HepG2 (cell line): ENCODE data around the gene POU5F1. TPM values are rescaled to one million over a fixed set of nuclear protein-coding genes. Genes with fewer than 3 reads are reported as not detected.

ENCODE experiments used
- ARID3A ChIP-seq: IDR thresholded peaks from 2 replicates; pipeline ENCODE4 v1.6.1; 2012; ENCODE audit warnings: low read depth, low read length, improper control_type of control experiment
- ATF6 ChIP-seq: sonication (generic); formaldehyde crosslinking; conservative IDR thresholded peaks from 2 replicates; pipeline ENCODE4 v1.4.0; 2020; ENCODE audit warnings: missing genetic modification reagents
- ZBTB1 ChIP-seq: sonication (generic); formaldehyde crosslinking; IDR thresholded peaks from 2 replicates; pipeline ENCODE4 v1.4.0; 2020; ENCODE audit warnings: missing genetic modification reagents, borderline replicate concordance
- ZNF75D ChIP-seq: sonication (generic); formaldehyde crosslinking; IDR thresholded peaks from 2 replicates; pipeline ENCODE4 v1.8.1; 2023; ENCODE audit warnings: missing genetic modification reagents, mild to moderate bottlenecking, borderline replicate concordance
- ZNF782 ChIP-seq: sonication (generic); formaldehyde crosslinking; IDR thresholded peaks from 2 replicates; pipeline ENCODE4 v1.4.0; 2020; ENCODE audit warnings: missing genetic modification reagents, mild to moderate bottlenecking, borderline replicate concordance
- polyA plus RNA-seq, 8 experiments: library from polyadenylated mRNA; depleted of rRNA in 3 of 8; stranded (reverse) in 7 of 8; unstranded in 1 of 8; fragments of >200 nt; fragmentation: Illumina TruSeq in 4 of 8; extraction: Trizol in 4 of 8; gene quantifications; 2 replicates each; pipeline versions ENCODE4 v1.2.1 to v1.2.3, GENCODE V29; 2011 to 2016; ENCODE audit warnings: low read depth in 4 of 8, missing spikeins in 1 of 8, mixed read lengths in 1 of 8; ENCODE audit not compliant: insufficient read depth in 1 of 8
- total RNA-seq, 5 experiments: library from RNA; depleted of rRNA; stranded (reverse); fragments of >200 nt; fragmentation: Illumina TruSeq; extraction: Trizol; gene quantifications; 2 replicates each; pipeline ENCODE4 v1.2.3, GENCODE V29; 2016; ENCODE audit warnings: low read depth in 1 of 5
- TF ChIP-seq, protein P1 (sequence below): IDR thresholded peaks from 2 replicates; pipeline ENCODE4 v1.6.1; 2016; ENCODE audit warnings: low read depth, missing genetic modification reagents, missing compliant biosample characterization

Gene POU5F1
- total and polyA plus RNA-seq, 2 of the 13 experiments (the other 11 are each of a cell fraction or from before 2014, with no cell fraction given) = 2.5 to 7.2 TPM

- TF ChIP-seq, protein P1, sequence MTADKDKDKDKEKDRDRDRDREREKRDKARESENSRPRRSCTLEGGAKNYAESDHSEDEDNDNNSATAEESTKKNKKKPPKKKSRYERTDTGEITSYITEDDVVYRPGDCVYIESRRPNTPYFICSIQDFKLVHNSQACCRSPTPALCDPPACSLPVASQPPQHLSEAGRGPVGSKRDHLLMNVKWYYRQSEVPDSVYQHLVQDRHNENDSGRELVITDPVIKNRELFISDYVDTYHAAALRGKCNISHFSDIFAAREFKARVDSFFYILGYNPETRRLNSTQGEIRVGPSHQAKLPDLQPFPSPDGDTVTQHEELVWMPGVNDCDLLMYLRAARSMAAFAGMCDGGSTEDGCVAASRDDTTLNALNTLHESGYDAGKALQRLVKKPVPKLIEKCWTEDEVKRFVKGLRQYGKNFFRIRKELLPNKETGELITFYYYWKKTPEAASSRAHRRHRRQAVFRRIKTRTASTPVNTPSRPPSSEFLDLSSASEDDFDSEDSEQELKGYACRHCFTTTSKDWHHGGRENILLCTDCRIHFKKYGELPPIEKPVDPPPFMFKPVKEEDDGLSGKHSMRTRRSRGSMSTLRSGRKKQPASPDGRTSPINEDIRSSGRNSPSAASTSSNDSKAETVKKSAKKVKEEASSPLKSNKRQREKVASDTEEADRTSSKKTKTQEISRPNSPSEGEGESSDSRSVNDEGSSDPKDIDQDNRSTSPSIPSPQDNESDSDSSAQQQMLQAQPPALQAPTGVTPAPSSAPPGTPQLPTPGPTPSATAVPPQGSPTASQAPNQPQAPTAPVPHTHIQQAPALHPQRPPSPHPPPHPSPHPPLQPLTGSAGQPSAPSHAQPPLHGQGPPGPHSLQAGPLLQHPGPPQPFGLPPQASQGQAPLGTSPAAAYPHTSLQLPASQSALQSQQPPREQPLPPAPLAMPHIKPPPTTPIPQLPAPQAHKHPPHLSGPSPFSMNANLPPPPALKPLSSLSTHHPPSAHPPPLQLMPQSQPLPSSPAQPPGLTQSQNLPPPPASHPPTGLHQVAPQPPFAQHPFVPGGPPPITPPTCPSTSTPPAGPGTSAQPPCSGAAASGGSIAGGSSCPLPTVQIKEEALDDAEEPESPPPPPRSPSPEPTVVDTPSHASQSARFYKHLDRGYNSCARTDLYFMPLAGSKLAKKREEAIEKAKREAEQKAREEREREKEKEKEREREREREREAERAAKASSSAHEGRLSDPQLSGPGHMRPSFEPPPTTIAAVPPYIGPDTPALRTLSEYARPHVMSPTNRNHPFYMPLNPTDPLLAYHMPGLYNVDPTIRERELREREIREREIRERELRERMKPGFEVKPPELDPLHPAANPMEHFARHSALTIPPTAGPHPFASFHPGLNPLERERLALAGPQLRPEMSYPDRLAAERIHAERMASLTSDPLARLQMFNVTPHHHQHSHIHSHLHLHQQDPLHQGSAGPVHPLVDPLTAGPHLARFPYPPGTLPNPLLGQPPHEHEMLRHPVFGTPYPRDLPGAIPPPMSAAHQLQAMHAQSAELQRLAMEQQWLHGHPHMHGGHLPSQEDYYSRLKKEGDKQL (CRISPR knock-in tag) = no peak
- TF ChIP-seq ZNF782 (CRISPR knock-in tag) (no peak), ARID3A (0 out of 2 replicates have a peak, but pooled peaks have one; percentile 12), ZNF75D (CRISPR knock-in tag) (no peak), ATF6 (CRISPR knock-in tag) (no peak), ZBTB1 (CRISPR knock-in tag) (no peak)
These were observed 35.2 kb upstream of the POU5F1 start (continued) for GRCh38 chr6:31205638-31206037.
